Ovary (tissue), 3 donors: ENCODE measurements around the gene SLC35D3.

Experiments used
- CTCF ChIP-seq, 3 donors: fragments of 450-650 bp in 2 of 3; fragments of 200-600 bp in 1 of 3; IDR thresholded peaks; one replicate each; pipeline versions ENCODE4 v1.5.1 to v1.8.0; 2016 to 2022; ENCODE audit warnings: antibody characterized with exemption in 3 of 3, mild to moderate bottlenecking in 1 of 3
- POLR2A ChIP-seq: fragments of 450-650 bp; IDR thresholded peaks from one replicate; pipeline ENCODE4 v1.6.1; 2017; ENCODE audit warnings: antibody characterized with exemption, mild to moderate bottlenecking, moderate library complexity
- donor health status: DM: no; HTN: no; CAD: no.

GRCh38 chr6:136889271-136890193 is 32.6 kb upstream of the SLC35D3 start:
- TF ChIP-seq POLR2A (no peak), CTCF (IDR thresholded peaks at IDR 0.05) (no peak)
